ENCODE results near the gene FERMT3.

FERMT3 gene

GRCh38 chr11:64249563-64250414 lies 43.3 kb downstream of the FERMT3 start:
- DNase-seq (ENCODE audit: low read depth in 2 of 2) = no peak

- DNase-seq (ENCODE audit: low read depth in 2 of 2) = no peak
Observed at GRCh38 chr11:64250415-64251015, 44.0 kb downstream of the FERMT3 start.

- DNase-seq (ENCODE audit: low read depth in 2 of 2) = peak in 1 of 2 donors; percentile 50
Observed at GRCh38 chr11:64251016-64251752, 44.7 kb downstream of the FERMT3 start, which contains the start of gene PLCB3. Gene PLCB3 (plus strand): TSS chr11:64251530. CDS start chr11:64251650, 120 bp downstream.

GRCh38 chr11:64251753-64252002 lies 45.2 kb downstream of the FERMT3 start:
- no peak for DNase-seq (ENCODE audit: low read depth in 2 of 2)

- no peak for DNase-seq (ENCODE audit: low read depth in 2 of 2)
Observed at GRCh38 chr11:64252003-64252872, 45.7 kb downstream of the FERMT3 start.

- DNase-seq (ENCODE audit: low read depth in 2 of 2) = no peak
Observed at GRCh38 chr11:64253043-64253442, 46.5 kb downstream of the FERMT3 start.

- DNase-seq (ENCODE audit: low read depth in 2 of 2) = no peak
Observed at GRCh38 chr11:64253481-64253880, 47.0 kb downstream of the FERMT3 start.

- DNase-seq (ENCODE audit: low read depth in 2 of 2) = no peak
Observed at GRCh38 chr11:64254326-64254725, 47.8 kb downstream of the FERMT3 start.

- DNase-seq (ENCODE audit: low read depth in 2 of 2) = no peak
Observed at GRCh38 chr11:64255135-64256128, 48.9 kb downstream of the FERMT3 start.

- no peak for DNase-seq (ENCODE audit: low read depth in 2 of 2)
Observed at GRCh38 chr11:64256300-64256699, 49.8 kb downstream of the FERMT3 start.

- no peak for DNase-seq (ENCODE audit: low read depth in 2 of 2)
Observed at GRCh38 chr11:64258356-64258755, 51.8 kb downstream of the FERMT3 start.

GRCh38 chr11:64258946-64259532 lies 52.5 kb downstream of the FERMT3 start:
- DNase-seq (ENCODE audit: low read depth in 2 of 2) = no peak

GRCh38 chr11:64259533-64260067 lies 53.1 kb downstream of the FERMT3 start:
- DNase-seq (ENCODE audit: low read depth in 2 of 2) = no peak

GRCh38 chr11:64260147-64260708 lies 53.7 kb downstream of the FERMT3 start:
- DNase-seq (ENCODE audit: low read depth in 2 of 2) = no peak

- DNase-seq (ENCODE audit: low read depth in 2 of 2) = no peak
Observed at GRCh38 chr11:64261556-64262080, 55.1 kb downstream of the FERMT3 start.

- no peak for DNase-seq (ENCODE audit: low read depth in 2 of 2)
Observed at GRCh38 chr11:64262271-64263002, 55.9 kb downstream of the FERMT3 start.

GRCh38 chr11:64263021-64263946 lies 56.8 kb downstream of the FERMT3 start:
- no peak for DNase-seq (ENCODE audit: low read depth in 2 of 2)

GRCh38 chr11:64263947-64264317 lies 57.4 kb downstream of the FERMT3 start:
- no peak for DNase-seq (ENCODE audit: low read depth in 2 of 2)

All from stimulated activated CD8-positive, alpha-beta memory T cell treated with anti-CD3 and anti-CD28 coated beads, Interleukin-7, amount 100 ng/mL, for 4 hours (primary cell).